Stimulated activated naive CD8-positive, alpha-beta T cell treated with anti-CD3 and anti-CD28 coated beads, Interleukin-15, Interleukin-2, amounts not matched to agents 100 ng/mL and 50 ng/mL, for 24 hours (primary cell): ENCODE results near the gene MIAT.

Experiments used
- H3K27ac Mint-ChIP-seq: one replicate; pipeline ENCODE4 v1.8.0; 2021; ENCODE audit warnings: mild to moderate bottlenecking, mixed read lengths
- H3K27me3 Mint-ChIP-seq: one replicate; pipeline ENCODE4 v1.8.0; 2021; ENCODE audit warnings: mixed read lengths
- H3K36me3 Mint-ChIP-seq: one replicate; pipeline ENCODE4 v1.8.0; 2021; ENCODE audit warnings: low read depth, mixed read lengths
- H3K4me1 Mint-ChIP-seq: one replicate; pipeline ENCODE4 v1.8.0; 2021; ENCODE audit warnings: low read depth, mixed read lengths
- H3K4me3 Mint-ChIP-seq: one replicate; pipeline ENCODE4 v1.8.0; 2021; ENCODE audit warnings: mild to moderate bottlenecking, mixed read lengths
- H3K9me3 Mint-ChIP-seq: one replicate; pipeline ENCODE4 v1.8.0; 2021; ENCODE audit warnings: mixed read lengths

MIAT gene

GRCh38 chr22:26709617-26710390 lies 52.4 kb downstream of the MIAT start:
- H3K9me3 Mint-ChIP-seq: no peaks in the 10 kb centered on the region
- H3K27me3 Mint-ChIP-seq: no peaks in the 10 kb centered on the region
- H3K36me3 Mint-ChIP-seq: peaks cover 27% of the 10 kb centered on the region
- peaks cover 21% of the 10 kb centered on the region for H3K4me1 Mint-ChIP-seq
- no peak overlapping the region for H3K27ac Mint-ChIP-seq
- no peak overlapping the region for H3K4me3 Mint-ChIP-seq

- peaks cover 17% of the 10 kb centered on the region for H3K4me1 Mint-ChIP-seq
- H3K27ac Mint-ChIP-seq: no peak overlapping the region
- peaks cover 23% of the 10 kb centered on the region for H3K36me3 Mint-ChIP-seq
- H3K27me3 Mint-ChIP-seq: no peaks in the 10 kb centered on the region
- H3K4me3 Mint-ChIP-seq: no peak overlapping the region
- H3K9me3 Mint-ChIP-seq: no peaks in the 10 kb centered on the region
These were observed 54.0 kb downstream of the MIAT start for GRCh38 chr22:26711205-26711963.

- Mint-ChIP-seq H3K4me1 (peaks cover 17% of the 10 kb centered on the region), H3K4me3 (no peak overlapping the region), H3K36me3 (peaks cover 20% of the 10 kb centered on the region), H3K27ac (no peak overlapping the region), H3K27me3 (no peaks in the 10 kb centered on the region), H3K9me3 (no peaks in the 10 kb centered on the region)
These were observed 54.8 kb downstream of the MIAT start for GRCh38 chr22:26712158-26712557.

- Mint-ChIP-seq H3K36me3 (peaks cover 11% of the 10 kb centered on the region), H3K27ac (no peak overlapping the region), H3K4me1 (peaks cover 20% of the 10 kb centered on the region), H3K4me3 (no peak overlapping the region), H3K9me3 (no peaks in the 10 kb centered on the region), H3K27me3 (no peaks in the 10 kb centered on the region)
These were observed 56.5 kb downstream of the MIAT start for GRCh38 chr22:26713823-26714449.

DNA sequence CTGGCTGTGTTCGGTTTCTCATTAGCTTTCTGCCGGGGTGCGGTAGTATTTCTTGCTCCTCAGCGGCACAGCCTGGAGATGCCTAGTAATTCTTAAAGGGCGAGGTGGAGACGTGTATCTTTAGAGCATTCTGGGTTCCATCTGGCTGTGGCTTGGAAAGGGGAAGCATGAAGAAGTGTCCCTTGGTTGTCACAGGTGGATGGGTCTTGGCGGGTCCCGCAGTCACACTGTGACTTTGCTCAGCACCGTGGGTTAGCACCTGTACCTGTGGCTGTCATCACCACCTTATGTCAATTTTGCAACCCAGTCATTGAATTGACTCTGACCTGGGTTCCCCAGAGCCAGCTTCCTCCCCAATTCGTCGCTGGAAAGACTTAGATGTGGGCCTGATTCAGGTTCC lies 57.6 kb downstream of the MIAT start:
- H3K27me3 Mint-ChIP-seq: no peaks in the 10 kb centered on the region
- H3K9me3 Mint-ChIP-seq: no peaks in the 10 kb centered on the region
- peaks cover 20% of the 10 kb centered on the region for H3K4me1 Mint-ChIP-seq
- no peak overlapping the region for H3K27ac Mint-ChIP-seq
- peaks cover 12% of the 10 kb centered on the region for H3K36me3 Mint-ChIP-seq
- no peak overlapping the region for H3K4me3 Mint-ChIP-seq

GRCh38 chr22:26715392-26715936 lies 58.1 kb downstream of the MIAT start:
- peaks cover 13% of the 10 kb centered on the region for H3K36me3 Mint-ChIP-seq
- H3K4me3 Mint-ChIP-seq: no peak overlapping the region
- H3K4me1 Mint-ChIP-seq: peaks cover 18% of the 10 kb centered on the region
- H3K9me3 Mint-ChIP-seq: no peaks in the 10 kb centered on the region
- H3K27ac Mint-ChIP-seq: no peak overlapping the region
- no peaks in the 10 kb centered on the region for H3K27me3 Mint-ChIP-seq

DNA sequence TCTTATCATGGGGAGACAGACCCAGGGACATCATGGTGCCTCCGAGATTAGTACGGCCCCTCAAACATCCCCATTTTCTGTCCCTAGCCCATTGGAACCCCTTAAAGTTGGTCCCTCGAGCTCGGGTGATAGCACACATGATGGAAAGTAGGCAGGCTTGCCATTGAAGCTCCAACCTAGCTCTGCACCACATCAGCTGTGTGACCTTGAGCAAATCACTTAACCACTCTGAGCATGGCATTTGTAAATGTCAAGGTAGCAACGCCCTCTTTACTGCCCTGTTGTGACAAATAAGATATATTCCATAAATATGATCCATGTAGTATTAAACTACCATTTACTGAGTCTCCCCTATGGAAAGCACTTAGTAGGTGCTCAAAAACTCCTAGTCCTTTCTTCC lies 61.1 kb downstream of the MIAT start:
- Mint-ChIP-seq H3K4me1 (peaks cover 3% of the 10 kb centered on the region), H3K36me3 (peaks cover 22% of the 10 kb centered on the region), H3K9me3 (no peaks in the 10 kb centered on the region), H3K27ac (peak overlapping the region; percentile 13), H3K27me3 (no peaks in the 10 kb centered on the region), H3K4me3 (no peak overlapping the region)

DNA sequence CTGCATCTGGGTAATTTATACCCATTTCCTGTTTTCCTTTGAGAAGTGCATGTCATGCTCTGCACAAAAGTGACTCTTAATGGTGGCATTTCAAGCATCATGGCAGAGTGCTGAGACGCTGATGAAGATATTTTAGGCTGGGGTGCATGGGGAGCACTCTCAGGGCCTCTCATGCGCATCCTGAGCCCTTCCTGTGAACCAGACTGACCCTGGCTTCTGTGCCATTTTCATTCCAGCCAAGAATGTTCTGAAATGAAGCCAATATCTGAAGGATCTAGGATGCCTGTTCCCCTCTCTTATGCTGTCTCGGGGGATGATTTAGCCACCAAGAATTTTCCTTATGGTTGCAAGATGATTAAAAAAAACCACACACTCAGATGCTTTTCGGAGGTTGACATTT lies 61.5 kb downstream of the MIAT start:
- H3K36me3 Mint-ChIP-seq: peaks cover 26% of the 10 kb centered on the region
- no peaks in the 10 kb centered on the region for H3K27me3 Mint-ChIP-seq
- peak overlapping the region; percentile 13 for H3K27ac Mint-ChIP-seq
- no peak overlapping the region for H3K4me3 Mint-ChIP-seq
- no peaks in the 10 kb centered on the region for H3K9me3 Mint-ChIP-seq
- peaks cover 3% of the 10 kb centered on the region for H3K4me1 Mint-ChIP-seq

DNA sequence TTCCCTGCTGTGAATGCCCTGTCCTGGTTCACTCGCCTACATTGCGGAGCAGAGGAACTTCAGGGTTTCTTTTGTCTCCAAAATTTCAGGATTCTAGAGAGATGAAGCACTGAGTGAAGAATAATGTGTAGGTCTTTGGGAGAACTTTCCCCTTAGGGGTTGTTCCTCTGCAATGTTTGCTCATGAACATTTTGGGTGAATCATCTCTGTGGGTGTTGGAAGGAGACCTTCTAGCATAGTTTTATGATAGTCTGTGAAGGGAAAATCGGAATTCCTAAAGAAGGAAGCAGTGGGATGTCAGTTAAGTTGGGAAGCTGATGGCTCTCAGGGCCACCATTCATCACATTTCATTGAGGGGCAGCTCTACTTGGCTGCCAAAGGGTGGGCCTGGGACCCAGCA lies 64.8 kb downstream of the MIAT start:
- peaks cover 3% of the 10 kb centered on the region for H3K4me1 Mint-ChIP-seq
- H3K27me3 Mint-ChIP-seq: no peaks in the 10 kb centered on the region
- no peaks in the 10 kb centered on the region for H3K9me3 Mint-ChIP-seq
- peaks cover 42% of the 10 kb centered on the region for H3K36me3 Mint-ChIP-seq
- H3K27ac Mint-ChIP-seq: no peak overlapping the region
- H3K4me3 Mint-ChIP-seq: no peak overlapping the region

- Mint-ChIP-seq H3K4me1 (no peaks in the 10 kb centered on the region), H3K27ac (no peak overlapping the region), H3K9me3 (no peaks in the 10 kb centered on the region)
These were observed 67.0 kb downstream of the MIAT start for GRCh38 chr22:26724414-26724813.

GRCh38 chr22:26725012-26725676 lies 67.8 kb downstream of the MIAT start:
- Mint-ChIP-seq H3K4me1 (no peaks in the 10 kb centered on the region), H3K36me3 (peaks cover 51% of the 10 kb centered on the region), H3K9me3 (no peaks in the 10 kb centered on the region), H3K27me3 (no peaks in the 10 kb centered on the region), H3K27ac (no peak overlapping the region), H3K4me3 (no peak overlapping the region)

More at GRCh38 chr22:26724414-26724813, 67.0 kb downstream of the MIAT start:
- Mint-ChIP-seq H3K36me3 (peaks cover 53% of the 10 kb centered on the region), H3K4me3 (no peak overlapping the region), H3K27me3 (no peaks in the 10 kb centered on the region)
